Calu3 (cell line): ENCODE measurements around the gene DYSF. TPM values are rescaled to one million over a fixed set of nuclear protein-coding genes. Genes with fewer than 3 reads are reported as not detected.

Experiments
- BruUV-seq: library from RNA; stranded (reverse); fragments of 400-500 nt; replicated peaks from 2 replicates; lab custom pipeline; 2021; lab: Mats Ljungman, UMichigan
- CTCF ChIA-PET: fragments of 300-600 bp; sonication (Branson Sonifier 250); formaldehyde crosslinking; loops from one replicate; lab custom pipeline; 2022; ENCODE audit warnings: antibody characterized with exemption; lab: Charles Lee
- DNase-seq: peaks from one replicate; pipeline ENCODE4 v3.0.0; 2022
- H3K27ac Mint-ChIP-seq: one replicate; pipeline ENCODE4 v1.8.0; 2022; ENCODE audit warnings: mixed read lengths; ENCODE audit not compliant: unreplicated experiment
- H3K27me3 Mint-ChIP-seq: one replicate; pipeline ENCODE4 v1.8.0; 2022; ENCODE audit warnings: mixed read lengths; ENCODE audit not compliant: unreplicated experiment
- H3K36me3 Mint-ChIP-seq: one replicate; pipeline ENCODE4 v1.8.0; 2022; ENCODE audit warnings: mild to moderate bottlenecking, moderate library complexity, mixed read lengths; ENCODE audit not compliant: insufficient read depth, unreplicated experiment
- H3K4me1 Mint-ChIP-seq: one replicate; pipeline ENCODE4 v1.8.0; 2022; ENCODE audit warnings: mild to moderate bottlenecking, low read depth, mixed read lengths; ENCODE audit not compliant: unreplicated experiment
- H3K4me3 Mint-ChIP-seq: one replicate; pipeline ENCODE4 v1.8.0; 2022; ENCODE audit warnings: mild to moderate bottlenecking, low read depth, moderate library complexity, mixed read lengths; ENCODE audit not compliant: unreplicated experiment
- H3K9me3 Mint-ChIP-seq: one replicate; pipeline ENCODE4 v1.8.0; 2022; ENCODE audit warnings: low read depth, mixed read lengths; ENCODE audit not compliant: unreplicated experiment
- CTCF ChIP-seq: fragments of 200-600 bp; IDR thresholded peaks from one replicate; pipeline ENCODE4 v1.8.0; 2022; ENCODE audit warnings: antibody characterized with exemption; ENCODE audit not compliant: unreplicated experiment
- intact Hi-C: fragments of 100-400 bp; cut with micrococcal nuclease; formaldehyde crosslinking; loops from one replicate; pipeline ENCODE4 v1.10.0; 2022; ENCODE audit not compliant: unreplicated experiment
- total RNA-seq: library from RNA; stranded (reverse); gene quantifications from 2 replicates; pipeline ENCODE4 v1.2.3, GENCODE V29; 2022

DYSF gene
- total RNA-seq, 1 experiment from 2014 or later, result 3.2 TPM

GRCh38 chr2:71704688-71705087, 251.3 kb downstream of the DYSF start:
- BruUV-seq, result no TSS peak
- Mint-ChIP-seq H3K36me3 (peaks cover 3% of the 10 kb centered on the region), H3K4me3 (no peak overlapping the region), H3K9me3 (no peaks in the 10 kb centered on the region), H3K4me1 (no peaks in the 10 kb centered on the region), H3K27ac (no peak overlapping the region), H3K27me3 (peaks cover 87% of the 10 kb centered on the region)
- intact Hi-C loops, result no loop called here
- no peak for TF ChIP-seq CTCF
- CTCF ChIA-PET, result interaction anchor here (0.6 kb wide), 1 partner anchor 18 kb away, joined by 6 read pairs; no protein-coding TSS in a partner anchor
- no peak for DNase-seq

GRCh38 chr2:71705171-71705960, 252.0 kb downstream of the DYSF start:
- Mint-ChIP-seq H3K9me3 (no peaks in the 10 kb centered on the region), H3K27me3 (peaks cover 81% of the 10 kb centered on the region), H3K36me3 (peaks cover 3% of the 10 kb centered on the region), H3K4me3 (no peak overlapping the region), H3K27ac (no peak overlapping the region), H3K4me1 (no peaks in the 10 kb centered on the region)
- intact Hi-C loops, result no loop called here
- BruUV-seq, result no TSS peak
- no peak for TF ChIP-seq CTCF
- DNase-seq, result no peak
- CTCF ChIA-PET, result interaction anchor here (0.6 kb wide), 1 partner anchor 19 kb away, joined by 6 read pairs; no protein-coding TSS in a partner anchor

- Mint-ChIP-seq H3K4me1 (no peaks in the 10 kb centered on the region), H3K9me3 (no peaks in the 10 kb centered on the region), H3K27ac (no peak overlapping the region), H3K27me3 (peaks cover 79% of the 10 kb centered on the region), H3K4me3 (no peak overlapping the region), H3K36me3 (peaks cover 3% of the 10 kb centered on the region)
- DNase-seq, result no peak
- no peak for TF ChIP-seq CTCF
- intact Hi-C loops, result no loop called here
- no TSS peak for BruUV-seq
- CTCF ChIA-PET, result no interaction called here
Observed at GRCh38 chr2:71706121-71706520, 252.8 kb downstream of the DYSF start.

GRCh38 chr2:71706836-71707235, 253.5 kb downstream of the DYSF start:
- H3K27me3 Mint-ChIP-seq, result peaks cover 72% of the 10 kb centered on the region
- intact Hi-C loops, result no loop called here
- H3K36me3 Mint-ChIP-seq, result peaks cover 3% of the 10 kb centered on the region
- CTCF ChIA-PET, result no interaction called here
- no peaks in the 10 kb centered on the region for H3K4me1 Mint-ChIP-seq
- H3K4me3 Mint-ChIP-seq, result no peak overlapping the region
- BruUV-seq, result no TSS peak
- no peak for DNase-seq
- TF ChIP-seq CTCF, result no peak
- no peak overlapping the region for H3K27ac Mint-ChIP-seq
- H3K9me3 Mint-ChIP-seq, result no peaks in the 10 kb centered on the region
